BLaER1 treated with 17β-estradiol and CSF1 and Interleukin-3, amounts not matched to agents 10 nM and 100 nM (cell line): ENCODE measurements around the gene DPYD.

Source experiments
- H3K27ac ChIP-seq, 11 experiments: shearing (Covaris generic); formaldehyde crosslinking; 2 replicates each; pipeline ENCODE4 v1.8.1; 2022
- H3K27me3 ChIP-seq, 11 experiments: shearing (Covaris generic); formaldehyde crosslinking; 2 replicates each; pipeline ENCODE4 v1.8.1; 2022
- H3K36me3 ChIP-seq, 11 experiments: shearing (Covaris generic); formaldehyde crosslinking; 2 replicates each; pipeline ENCODE4 v1.8.1; 2022
- H3K4me1 ChIP-seq, 10 experiments: shearing (Covaris generic); formaldehyde crosslinking; 2 replicates each; pipeline ENCODE4 v1.8.1; 2022
- H3K4me2 ChIP-seq, 11 experiments: shearing (Covaris generic); formaldehyde crosslinking; 2 replicates each; pipeline ENCODE4 v1.8.1; 2022
- H3K4me3 ChIP-seq, 10 experiments: shearing (Covaris generic); formaldehyde crosslinking; 2 replicates each; pipeline ENCODE4 v1.8.1; 2022
- H3K9ac ChIP-seq, 11 experiments: shearing (Covaris generic); formaldehyde crosslinking; 2 replicates each; pipeline ENCODE4 v1.8.1; 2022
- H3K9me3 ChIP-seq, 11 experiments: shearing (Covaris generic); formaldehyde crosslinking; replicated peaks in 1 of 11; 2 replicates each; pipeline ENCODE4 v1.8.1; 2022
- H4K20me1 ChIP-seq, 11 experiments: shearing (Covaris generic); formaldehyde crosslinking; 2 replicates each; pipeline ENCODE4 v1.8.1; 2022
- Cebpa-rat ChIP-seq, 11 experiments: shearing (Covaris generic); IDR thresholded peaks; 2 replicates each; pipeline ENCODE4 v1.8.1; 2022

The DPYD gene

GRCh38 chr1:97870589-97870988, 50.2 kb downstream of the DPYD start:
- Histone ChIP-seq H3K9ac (no peak overlapping the region), H3K9me3 (0 out of 22 replicates have a peak, but pooled peaks cover 0 to 4% (median 0%) of the 10 kb centered on the region in 11 experiments), H3K27ac (no peak overlapping the region), H3K4me2 (no peak overlapping the region), H3K36me3 (peaks cover 0 to 49% (median 0%) of the 10 kb centered on the region in 11 experiments; a peak in 3 of 22 replicates), H3K4me3 (no peak overlapping the region), H3K27me3 (no peaks in the 10 kb centered on the region), H3K4me1 (no peaks in the 10 kb centered on the region), H4K20me1 (peaks cover 0 to 58% (median 0%) of the 10 kb centered on the region in 11 experiments; a peak in 3 of 22 replicates)
- TF ChIP-seq Cebpa-rat (IDR thresholded peaks at IDR 0.05): no peak

DNA sequence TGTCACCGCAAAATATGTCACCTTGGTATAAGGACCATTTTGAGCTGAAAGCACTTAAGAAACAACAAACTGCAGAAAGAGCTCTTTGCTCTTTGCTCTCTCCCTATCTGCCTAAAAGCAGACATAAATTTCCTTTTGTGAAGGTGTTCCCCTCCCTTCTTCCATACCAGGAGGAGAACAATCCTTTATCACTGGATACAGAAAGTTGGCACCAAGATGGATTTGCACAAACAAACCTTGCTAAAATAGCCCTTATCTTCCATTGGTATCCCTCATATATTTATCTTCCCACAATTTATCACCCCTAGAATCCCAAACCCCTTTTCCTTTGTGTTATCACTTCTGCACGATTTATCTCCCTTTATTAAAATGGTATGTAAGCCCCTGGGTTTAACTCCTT, 51.4 kb downstream of the DPYD start:
- H3K4me2 ChIP-seq: no peak overlapping the region
- H3K36me3 ChIP-seq: peaks cover 0 to 49% (median 0%) of the 10 kb centered on the region in 11 experiments; a peak in 3 of 22 replicates
- H3K27me3 ChIP-seq: no peaks in the 10 kb centered on the region
- TF ChIP-seq Cebpa-rat (IDR thresholded peaks at IDR 0.05): no peak
- no peak overlapping the region for H3K4me3 ChIP-seq
- H3K4me1 ChIP-seq: peaks cover 0 to 9% (median 0%) of the 10 kb centered on the region in 10 experiments; a peak in 1 of 20 replicates
- no peak overlapping the region for H3K27ac ChIP-seq
- H3K9me3 ChIP-seq: 0 out of 22 replicates have a peak, but pooled peaks cover 0 to 4% (median 0%) of the 10 kb centered on the region in 11 experiments
- H4K20me1 ChIP-seq: peaks cover 0 to 62% (median 0%) of the 10 kb centered on the region in 11 experiments; a peak in 3 of 22 replicates
- no peak overlapping the region for H3K9ac ChIP-seq

DNA sequence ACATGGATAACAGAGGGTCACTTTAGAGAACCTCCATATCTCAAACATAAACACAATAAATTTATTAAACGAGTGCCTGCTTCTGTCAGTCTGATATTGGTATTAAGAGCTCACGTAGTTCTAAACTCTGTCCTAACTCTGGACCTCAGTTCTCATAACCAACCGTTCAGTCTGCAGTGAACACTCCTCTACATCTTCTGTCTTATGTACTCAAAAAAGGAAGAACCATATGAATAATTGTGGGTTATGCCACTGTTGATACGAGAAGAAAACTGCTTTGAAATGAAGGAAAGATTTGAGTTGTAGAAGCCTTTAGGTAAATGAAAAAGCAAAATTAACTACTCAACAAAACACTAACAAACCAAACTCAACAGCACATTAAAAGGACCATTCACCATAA, 53.7 kb downstream of the DPYD start:
- Histone ChIP-seq H3K4me3 (no peak overlapping the region), H3K9me3 (0 out of 22 replicates have a peak, but pooled peaks cover 0 to 4% (median 0%) of the 10 kb centered on the region in 11 experiments), H3K27ac (no peak overlapping the region), H3K27me3 (no peaks in the 10 kb centered on the region), H3K4me1 (peaks cover 0 to 10% (median 0%) of the 10 kb centered on the region in 10 experiments; a peak in 1 of 20 replicates), H3K4me2 (no peak overlapping the region), H3K9ac (no peak overlapping the region), H3K36me3 (peaks cover 0 to 40% (median 0%) of the 10 kb centered on the region in 11 experiments; a peak in 3 of 22 replicates), H4K20me1 (peaks cover 0 to 63% (median 0%) of the 10 kb centered on the region in 11 experiments; a peak in 3 of 22 replicates)
- no peak for TF ChIP-seq Cebpa-rat (IDR thresholded peaks at IDR 0.05)

DNA sequence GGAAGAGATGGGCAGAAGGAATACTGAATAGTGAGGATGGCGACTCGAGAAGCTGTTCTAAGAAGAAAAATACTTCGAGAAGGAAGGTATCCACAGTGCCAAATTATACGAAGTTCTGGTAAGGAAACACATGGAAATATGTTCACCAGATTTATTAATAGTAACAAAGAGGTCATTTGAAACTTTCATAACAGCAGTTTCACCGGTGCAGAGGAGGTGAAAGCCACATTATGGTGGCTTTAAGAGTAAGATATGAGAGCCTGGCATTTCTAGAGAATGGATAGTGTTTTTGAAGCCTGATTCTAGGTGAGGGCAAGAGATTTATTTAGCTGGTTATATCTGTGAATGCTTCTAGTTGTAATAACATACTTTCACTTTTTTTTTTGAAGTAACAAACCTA, 56.2 kb downstream of the DPYD start:
- no peak overlapping the region for H3K4me2 ChIP-seq
- no peak overlapping the region for H3K9ac ChIP-seq
- no peak overlapping the region for H3K4me3 ChIP-seq
- no peak for TF ChIP-seq Cebpa-rat (IDR thresholded peaks at IDR 0.05)
- peaks cover 0 to 64% (median 0%) of the 10 kb centered on the region in 11 experiments; a peak in 3 of 22 replicates for H4K20me1 ChIP-seq
- 0 out of 22 replicates have a peak, but pooled peaks cover 0 to 4% (median 0%) of the 10 kb centered on the region in 11 experiments for H3K9me3 ChIP-seq
- peaks cover 0 to 10% (median 0%) of the 10 kb centered on the region in 10 experiments; a peak in 1 of 20 replicates for H3K4me1 ChIP-seq
- H3K27me3 ChIP-seq: no peaks in the 10 kb centered on the region
- H3K27ac ChIP-seq: no peak overlapping the region
- peaks cover 0 to 28% (median 0%) of the 10 kb centered on the region in 11 experiments; a peak in 2 of 22 replicates for H3K36me3 ChIP-seq

DNA sequence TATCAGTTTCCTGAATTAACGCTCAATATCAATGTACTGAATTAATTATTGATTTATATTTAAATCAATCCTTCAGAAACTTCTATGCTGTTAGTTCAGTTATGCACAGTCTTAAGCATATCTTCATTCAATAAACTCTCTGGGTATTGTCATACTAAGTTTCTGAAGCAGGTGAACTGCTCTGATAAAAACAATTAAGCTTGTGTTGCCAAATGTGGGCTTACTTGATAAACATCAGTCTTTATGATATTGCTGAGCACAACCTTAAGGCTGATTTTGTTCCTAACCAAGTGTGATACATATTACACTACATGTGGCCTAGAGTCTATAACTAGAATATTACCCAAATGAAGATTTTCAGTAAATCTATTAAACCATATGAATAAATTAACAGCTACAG, 67.6 kb downstream of the DPYD start:
- peaks cover 0 to 3% (median 0%) of the 10 kb centered on the region in 11 experiments; a peak in 2 of 22 replicates for H4K20me1 ChIP-seq
- no peaks in the 10 kb centered on the region for H3K9me3 ChIP-seq
- peaks cover 4 to 64% (median 21%) of the 10 kb centered on the region in 10 experiments; a peak in 16 of 20 replicates for H3K4me1 ChIP-seq
- no peak overlapping the region for H3K4me2 ChIP-seq
- no peak overlapping the region for H3K4me3 ChIP-seq
- no peak overlapping the region for H3K27ac ChIP-seq
- no peak overlapping the region for H3K9ac ChIP-seq
- H3K27me3 ChIP-seq: no peaks in the 10 kb centered on the region
- TF ChIP-seq Cebpa-rat (IDR thresholded peaks at IDR 0.05): no peak
- peaks cover 0 to 31% (median 0%) of the 10 kb centered on the region in 11 experiments; a peak in 6 of 22 replicates for H3K36me3 ChIP-seq

DNA sequence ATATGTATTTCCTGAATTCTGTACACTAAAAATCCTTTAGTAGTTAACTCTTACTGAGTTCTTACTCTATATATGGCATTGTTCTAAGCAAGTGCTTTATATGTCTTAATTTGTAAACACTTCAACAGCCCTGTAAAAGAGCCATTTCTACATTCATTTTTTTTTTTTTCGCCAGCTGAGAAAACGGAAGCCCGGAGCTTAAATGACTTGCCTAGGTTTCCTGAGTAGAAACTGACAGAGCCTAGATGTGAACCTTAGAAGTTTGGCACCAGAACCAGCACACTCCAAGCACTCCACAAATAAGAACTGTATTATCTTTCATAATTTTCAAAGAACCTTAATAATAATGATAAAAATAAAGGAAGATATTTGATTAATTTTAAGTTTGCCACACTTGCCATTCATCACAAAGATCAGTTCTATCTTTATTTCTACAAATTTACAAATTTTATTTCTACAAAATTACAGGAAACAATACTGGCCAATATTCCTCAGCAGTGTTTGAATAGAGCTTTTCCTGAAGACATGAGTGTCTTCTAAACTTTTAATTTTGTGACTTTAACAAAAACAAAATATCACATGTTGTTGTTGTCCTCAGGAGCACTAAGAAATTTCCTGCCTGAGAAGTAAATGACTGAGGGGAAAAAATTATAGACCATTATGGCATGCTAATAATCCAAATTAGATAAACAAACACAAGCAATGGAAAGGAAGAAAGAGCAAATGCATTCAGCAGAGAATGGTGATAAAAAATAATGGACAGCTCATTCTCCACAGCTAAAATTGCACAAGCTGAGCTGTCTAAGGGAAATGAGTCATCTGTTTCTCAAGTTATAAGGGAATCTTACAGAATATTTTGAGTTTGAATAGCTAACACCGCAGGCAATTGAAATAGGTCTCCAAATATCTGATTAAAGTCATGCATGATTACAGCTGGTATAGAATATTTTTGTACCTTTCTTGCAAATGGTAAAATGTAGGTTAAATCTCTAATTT, 71.2 kb downstream of the DPYD start:
- Histone ChIP-seq H3K9ac (peak overlapping the region in 7 of 11 experiments; percentile 4 to 64 (median 53); a peak in 9 of 22 replicates), H3K27ac (peak overlapping the region; percentile 23 to 80 (median 71); a peak in 19 of 22 replicates)
- TF ChIP-seq Cebpa-rat (IDR thresholded peaks at IDR 0.05): peak in 2 of 11 experiments; percentile 54 to 79; a peak in 3 of 22 replicates

GRCh38 chr1:97845805-97846204, 75.0 kb downstream of the DPYD start:
- H3K4me3 ChIP-seq: no peak overlapping the region
- H3K9me3 ChIP-seq: peaks cover 16 to 22% (median 20%) of the 10 kb centered on the region in 11 experiments
- no peak overlapping the region for H3K4me2 ChIP-seq
- H3K27me3 ChIP-seq: no peaks in the 10 kb centered on the region
- peaks cover 0 to 30% (median 6%) of the 10 kb centered on the region in 11 experiments; a peak in 10 of 22 replicates for H3K36me3 ChIP-seq
- H4K20me1 ChIP-seq: peaks cover 0 to 7% (median 0%) of the 10 kb centered on the region in 11 experiments; a peak in 2 of 22 replicates
- TF ChIP-seq Cebpa-rat (IDR thresholded peaks at IDR 0.05): no peak
- no peak overlapping the region for H3K27ac ChIP-seq
- no peak overlapping the region for H3K9ac ChIP-seq
- peaks cover 5 to 41% (median 26%) of the 10 kb centered on the region in 10 experiments; a peak in 16 of 20 replicates for H3K4me1 ChIP-seq

More for the DNA sequence above, 71.2 kb downstream of the DPYD start:
- peak overlapping the region; percentile 15 to 85 (median 62); a peak in 20 of 22 replicates for H3K4me2 ChIP-seq
- peaks cover 0 to 27% (median 6%) of the 10 kb centered on the region in 11 experiments; a peak in 10 of 22 replicates for H3K36me3 ChIP-seq
- peak overlapping the region in 4 of 10 experiments; percentile 18 to 34 (median 24); a peak in 5 of 20 replicates for H3K4me3 ChIP-seq
- peaks cover 14 to 19% (median 18%) of the 10 kb centered on the region in 11 experiments for H3K9me3 ChIP-seq
- H3K4me1 ChIP-seq: peaks cover 5 to 69% (median 26%) of the 10 kb centered on the region in 10 experiments; a peak in 16 of 20 replicates
- no peaks in the 10 kb centered on the region; a peak in 1 of 22 replicates for H4K20me1 ChIP-seq
- no peaks in the 10 kb centered on the region for H3K27me3 ChIP-seq

- peaks cover 0 to 7% (median 0%) of the 10 kb centered on the region in 11 experiments; a peak in 2 of 22 replicates for H4K20me1 ChIP-seq
- no peak overlapping the region for H3K9ac ChIP-seq
- H3K27me3 ChIP-seq: no peaks in the 10 kb centered on the region
- H3K36me3 ChIP-seq: peaks cover 0 to 30% (median 6%) of the 10 kb centered on the region in 11 experiments; a peak in 10 of 22 replicates
- peaks cover 4 to 29% (median 16%) of the 10 kb centered on the region in 10 experiments; a peak in 16 of 20 replicates for H3K4me1 ChIP-seq
- TF ChIP-seq Cebpa-rat (IDR thresholded peaks at IDR 0.05): no peak
- peaks cover 16 to 22% (median 20%) of the 10 kb centered on the region in 11 experiments for H3K9me3 ChIP-seq
- H3K4me3 ChIP-seq: no peak overlapping the region
- H3K4me2 ChIP-seq: no peak overlapping the region
- no peak overlapping the region for H3K27ac ChIP-seq
Measured at GRCh38 chr1:97844552-97845089, 76.2 kb downstream of the DPYD start.
